AG09319 (cell line): ENCODE data around the gene GPR68.
"Not testable (repeated sequence)": the region's sequence is repeated elsewhere in the genome, so short reads cannot be mapped to it uniquely, and the experiment has no call there.

ENCODE experiments used
- DNase-seq: peaks from one replicate; pipeline ENCODE4 v3.0.0-alpha.2; 2010; ENCODE audit warnings: low read depth; ENCODE audit errors: extremely low read depth
- TF ChIP-seq, protein P1 (sequence below): IDR thresholded peaks from 2 replicates; pipeline ENCODE4 v1.5.1; 2011; ENCODE audit warnings: low read depth, mild to moderate bottlenecking, inconsistent platforms, low read length, moderate library complexity

Gene GPR68

DNA sequence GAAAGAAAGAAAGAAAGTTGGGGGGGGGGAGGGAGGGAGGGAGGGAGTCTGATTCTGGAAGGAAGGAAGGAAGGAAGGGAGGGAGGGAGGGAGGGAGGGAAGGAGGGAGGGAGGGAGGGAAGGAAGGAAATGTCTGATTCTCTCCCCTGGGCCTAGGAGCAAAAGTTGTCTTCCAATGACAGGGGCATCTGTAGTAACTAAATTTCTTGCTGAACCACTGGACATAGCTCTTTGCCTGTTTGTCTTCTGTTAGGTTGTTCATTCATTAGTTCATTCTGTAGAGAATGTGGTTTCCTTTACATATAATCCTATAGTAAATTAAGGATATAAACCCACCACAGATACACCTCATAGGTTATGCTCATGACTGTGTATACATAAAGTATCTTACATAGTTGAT is 59.9 kb downstream of the GPR68 start:
- TF ChIP-seq, protein P1, sequence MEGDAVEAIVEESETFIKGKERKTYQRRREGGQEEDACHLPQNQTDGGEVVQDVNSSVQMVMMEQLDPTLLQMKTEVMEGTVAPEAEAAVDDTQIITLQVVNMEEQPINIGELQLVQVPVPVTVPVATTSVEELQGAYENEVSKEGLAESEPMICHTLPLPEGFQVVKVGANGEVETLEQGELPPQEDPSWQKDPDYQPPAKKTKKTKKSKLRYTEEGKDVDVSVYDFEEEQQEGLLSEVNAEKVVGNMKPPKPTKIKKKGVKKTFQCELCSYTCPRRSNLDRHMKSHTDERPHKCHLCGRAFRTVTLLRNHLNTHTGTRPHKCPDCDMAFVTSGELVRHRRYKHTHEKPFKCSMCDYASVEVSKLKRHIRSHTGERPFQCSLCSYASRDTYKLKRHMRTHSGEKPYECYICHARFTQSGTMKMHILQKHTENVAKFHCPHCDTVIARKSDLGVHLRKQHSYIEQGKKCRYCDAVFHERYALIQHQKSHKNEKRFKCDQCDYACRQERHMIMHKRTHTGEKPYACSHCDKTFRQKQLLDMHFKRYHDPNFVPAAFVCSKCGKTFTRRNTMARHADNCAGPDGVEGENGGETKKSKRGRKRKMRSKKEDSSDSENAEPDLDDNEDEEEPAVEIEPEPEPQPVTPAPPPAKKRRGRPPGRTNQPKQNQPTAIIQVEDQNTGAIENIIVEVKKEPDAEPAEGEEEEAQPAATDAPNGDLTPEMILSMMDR: no peak
- no peak for DNase-seq

DNA sequence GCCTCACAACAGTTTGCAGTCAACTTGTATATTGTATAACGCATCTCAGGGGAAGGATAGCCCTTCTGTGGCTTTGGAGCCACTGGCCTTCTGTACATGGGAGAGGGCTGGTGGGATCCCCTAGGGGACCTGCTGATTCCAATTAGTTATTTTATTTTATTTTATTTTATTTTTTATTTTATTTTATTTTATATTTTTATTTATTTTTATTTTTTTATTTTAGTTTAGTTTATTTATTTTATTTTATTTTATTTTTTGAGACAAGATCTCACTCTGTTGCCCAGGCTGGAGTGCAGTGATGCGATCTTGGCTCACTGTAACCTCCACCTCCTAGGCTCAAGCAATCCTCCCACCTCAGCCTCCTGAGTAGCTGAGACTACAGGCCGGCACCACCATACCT is 61.8 kb downstream of the GPR68 start:
- not testable (repeated sequence) for DNase-seq
